Measurements from ENCODE around the gene PCNA.

PCNA gene

DNA sequence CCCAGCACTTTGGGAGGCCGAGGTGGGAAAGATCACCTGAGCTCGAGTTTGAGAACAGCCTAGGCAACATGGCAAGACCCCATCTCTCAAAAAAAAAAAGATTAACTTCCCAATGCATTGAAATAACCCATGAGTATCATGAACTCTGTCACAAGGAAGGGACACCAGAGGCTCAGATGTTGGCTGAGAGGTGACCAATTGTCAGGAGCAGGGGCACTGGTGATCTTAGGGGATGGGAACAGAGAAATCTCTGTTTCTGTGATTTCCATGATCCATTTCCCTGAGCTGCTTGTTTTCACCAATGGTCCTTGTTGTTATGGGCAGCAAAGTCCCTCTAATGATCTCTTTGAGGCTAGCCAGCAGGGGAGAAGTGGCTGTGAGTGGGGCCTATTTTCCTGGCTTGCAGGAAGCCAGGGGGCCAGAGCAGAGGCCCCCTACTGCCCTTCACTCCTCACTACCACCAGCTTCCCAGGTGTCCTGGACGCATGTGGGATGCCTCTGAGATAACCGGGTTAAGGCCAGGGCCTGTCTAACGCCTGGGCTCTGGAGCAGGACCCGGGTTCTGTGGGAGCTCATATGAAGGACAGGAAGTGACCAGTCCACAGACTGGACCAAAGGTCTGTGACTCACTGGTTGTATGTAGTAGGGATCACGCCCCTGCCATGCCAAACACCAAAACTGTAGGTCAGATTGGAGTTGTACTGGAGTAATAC, 54.4 kb downstream of the PCNA start:
- no peak for DNase-seq (ENCODE audit: low read depth)
